ENCODE measurements around the gene GRAPL.
"Not testable (repeated sequence)": the region's sequence is repeated elsewhere in the genome, so short reads cannot be mapped to it uniquely, and the experiment has no call there.

The GRAPL gene

GRCh38 chr17:19188870-19189708, 61.7 kb downstream of the GRAPL start:
- DNase-seq (ENCODE audit: low read depth): not testable (repeated sequence)

DNA sequence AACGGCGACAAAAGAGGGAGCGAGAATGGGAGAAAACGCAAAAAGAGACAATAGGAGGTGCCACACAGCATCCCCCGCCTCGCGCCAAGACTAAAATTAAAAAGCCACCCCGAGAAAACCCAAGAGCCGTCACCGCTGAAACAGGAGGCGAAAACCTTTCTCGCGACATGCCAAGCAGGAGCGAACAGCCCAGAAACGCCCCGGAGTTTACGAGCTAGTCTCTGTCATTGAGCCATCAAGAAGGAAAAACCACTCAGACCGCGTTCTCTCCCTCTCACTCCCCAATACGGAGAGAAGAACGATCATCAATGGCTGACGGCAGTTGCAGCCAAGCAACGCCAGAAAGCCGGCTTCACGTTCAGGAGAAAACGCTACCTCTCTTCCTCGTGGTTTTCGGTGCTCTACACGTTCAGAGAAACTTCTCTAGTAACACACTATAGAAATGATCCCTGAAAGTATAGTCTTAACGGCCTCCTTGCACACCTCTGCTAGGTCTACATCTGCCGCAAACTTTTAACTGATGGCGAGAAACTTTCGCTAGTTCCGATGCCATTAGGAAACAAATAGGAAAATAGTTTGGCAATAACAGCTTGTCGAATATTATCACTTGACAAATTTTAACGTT, 62.5 kb downstream of the GRAPL start:
- DNase-seq (ENCODE audit: low read depth): not testable (repeated sequence)

- DNase-seq (ENCODE audit: low read depth): not testable (repeated sequence)
Observed at GRCh38 chr17:19196382-19197204, 69.2 kb downstream of the GRAPL start.

DNA sequence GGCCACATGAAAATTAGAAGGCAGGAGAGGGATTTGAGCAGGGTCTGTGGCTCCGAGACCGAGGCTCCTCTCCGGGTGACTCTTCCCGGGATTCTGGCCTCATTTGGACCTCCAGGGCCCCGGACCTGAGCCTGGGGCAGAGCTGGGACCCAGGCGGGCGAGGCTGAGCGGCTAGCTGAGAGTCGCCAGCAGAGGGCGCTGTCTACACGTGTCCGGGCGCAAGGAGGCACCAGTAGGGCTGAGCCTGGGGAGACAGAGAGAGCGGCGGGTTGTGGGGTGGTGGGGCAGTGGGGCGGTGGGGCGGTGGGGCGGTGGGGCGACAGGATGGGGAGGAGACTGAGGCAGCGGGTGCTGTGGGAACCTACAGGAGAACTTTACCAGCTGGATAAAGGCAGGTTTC, 75.1 kb downstream of the GRAPL start:
- not testable (repeated sequence) for DNase-seq (ENCODE audit: low read depth)

DNA sequence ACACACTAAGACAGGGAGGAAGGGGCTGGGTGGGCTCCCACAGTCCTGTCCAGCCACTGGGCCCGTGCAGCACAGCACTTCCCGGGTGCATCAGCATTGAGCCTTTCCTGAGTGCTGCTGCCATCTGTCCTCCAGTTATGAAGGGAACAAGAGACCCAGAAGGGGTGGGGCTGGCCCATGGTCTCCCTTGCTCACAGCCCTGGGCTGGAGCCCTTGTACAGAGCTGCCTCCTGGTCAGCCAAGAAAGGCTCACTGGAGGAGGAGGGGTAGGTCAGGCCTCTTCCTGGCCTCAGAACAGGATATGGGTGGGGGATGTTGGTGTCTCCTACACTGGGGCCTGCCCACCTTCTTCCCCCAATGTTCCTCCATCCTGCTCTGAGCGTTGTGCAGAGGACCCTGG, 76.0 kb downstream of the GRAPL start:
- DNase-seq (ENCODE audit: low read depth): not testable (repeated sequence)
